NT2/D1 (cell line): ENCODE results near the gene GGA2.

Experiments used
- SUZ12 ChIP-seq: IDR thresholded peaks from 2 replicates; pipeline ENCODE4 v1.6.1; 2011; ENCODE audit not compliant: insufficient read length, insufficient read depth; ENCODE audit errors: extremely low read depth
- YY1 ChIP-seq: IDR thresholded peaks from 2 replicates; pipeline ENCODE4 v1.6.1; 2011; ENCODE audit not compliant: insufficient read length, insufficient read depth

- no peak for TF ChIP-seq SUZ12
- no peak for TF ChIP-seq YY1
Observed at GRCh38 chr16:23528644-23529310, 18.5 kb upstream of the GGA2 start.
